Osteoblast (primary cell): ENCODE data around the gene SFMBT2. TPM values are rescaled to one million over a fixed set of nuclear protein-coding genes. Genes with fewer than 3 reads are reported as not detected.
"Not testable (repeated sequence)": the region's sequence is repeated elsewhere in the genome, so short reads cannot be mapped to it uniquely, and the experiment has no call there.

Experiments used
- DNase-seq: peaks from one replicate; pipeline ENCODE4 v3.0.0; 2011; ENCODE audit warnings: low spot score, mixed read lengths; ENCODE audit not compliant: insufficient read length; ENCODE audit errors: missing footprints
- H2AFZ ChIP-seq: 2 replicates; pipeline ENCODE4 v1.6.0; 2011; ENCODE audit warnings: mild to moderate bottlenecking, low read length
- H3K27ac ChIP-seq: 2 replicates; pipeline ENCODE4 v1.5.1; 2011; ENCODE audit warnings: mild to moderate bottlenecking, low read depth, low read length, moderate library complexity
- H3K27me3 ChIP-seq: 2 replicates; pipeline ENCODE4 v1.6.0; 2012; ENCODE audit warnings: mild to moderate bottlenecking, control low read depth, inconsistent platforms, low read length, moderate library complexity; ENCODE audit not compliant: insufficient read depth
- H3K36me3 ChIP-seq: 2 replicates; pipeline ENCODE4 v1.5.1; 2011; ENCODE audit warnings: mild to moderate bottlenecking, low read length, control low read depth, moderate library complexity; ENCODE audit not compliant: insufficient read depth
- H3K4me1 ChIP-seq: 2 replicates; pipeline ENCODE4 v1.5.1; 2011; ENCODE audit warnings: mild to moderate bottlenecking, low read length, control low read depth, moderate library complexity; ENCODE audit not compliant: insufficient read depth
- H3K4me2 ChIP-seq: 2 replicates; pipeline ENCODE4 v1.6.0; 2011; ENCODE audit warnings: mild to moderate bottlenecking, low read length; ENCODE audit not compliant: insufficient read depth
- H3K4me3 ChIP-seq: fragments of 200-600 bp; sonication (generic); 3 replicates; pipeline ENCODE4 v1.5.1; 2012; ENCODE audit warnings: mild to moderate bottlenecking, low read length, inconsistent platforms; ENCODE audit not compliant: insufficient read depth
- H3K79me2 ChIP-seq: 2 replicates; pipeline ENCODE4 v1.6.0; 2012; ENCODE audit warnings: mild to moderate bottlenecking, low read length, control low read depth, inconsistent platforms; ENCODE audit not compliant: insufficient read depth
- H3K9me3 ChIP-seq: 2 replicates; pipeline ENCODE4 v1.5.1; 2011; ENCODE audit warnings: low read depth, low read length, control low read depth
- H4K20me1 ChIP-seq: 2 replicates; pipeline ENCODE4 v1.6.0; 2012; ENCODE audit warnings: mild to moderate bottlenecking, low read length, control low read depth; ENCODE audit not compliant: insufficient read depth
- total RNA-seq: library from RNA; depleted of rRNA; stranded (reverse); fragments of >200 nt; gene quantifications from 2 replicates; pipeline ENCODE4 v1.2.3, GENCODE V29; 2012
- TF ChIP-seq, protein P1 (sequence below): IDR thresholded peaks from 2 replicates; pipeline ENCODE4 v1.5.1; 2011; ENCODE audit warnings: mild to moderate bottlenecking, low read depth, low read length, moderate library complexity; ENCODE audit errors: extremely low read depth

Gene SFMBT2
- total RNA-seq, 1 donor: under 0.01 TPM

DNA sequence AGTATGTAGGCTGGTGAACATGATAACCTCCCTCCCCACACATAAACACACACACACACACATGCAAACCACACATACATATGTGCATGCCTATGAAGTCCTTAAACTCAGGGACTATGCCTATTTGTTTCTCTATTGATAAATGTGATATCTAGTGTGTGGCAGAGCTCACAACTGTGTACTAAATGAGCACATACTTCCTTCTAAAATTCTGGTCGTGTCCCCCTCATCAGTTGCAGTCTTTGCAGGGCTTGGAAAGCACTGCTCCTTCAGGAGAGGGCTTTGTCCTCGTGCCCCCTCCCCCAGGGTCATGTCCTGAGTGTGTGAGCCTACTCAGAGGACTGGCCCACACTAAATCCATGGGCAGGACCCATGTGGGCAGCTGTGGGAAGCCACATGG lies 94.0 kb downstream of the SFMBT2 start:
- no peaks in the 10 kb centered on the region for H3K4me1 ChIP-seq
- H3K79me2 ChIP-seq: no peaks in the 10 kb centered on the region
- no peak overlapping the region for H3K4me3 ChIP-seq
- no peaks in the 10 kb centered on the region for H3K36me3 ChIP-seq
- no peaks in the 10 kb centered on the region for H3K9me3 ChIP-seq
- H3K27ac ChIP-seq: no peak overlapping the region
- H4K20me1 ChIP-seq: no peaks in the 10 kb centered on the region
- H3K4me2 ChIP-seq: no peak overlapping the region
- H2AFZ ChIP-seq: no peak overlapping the region
- TF ChIP-seq, protein P1, sequence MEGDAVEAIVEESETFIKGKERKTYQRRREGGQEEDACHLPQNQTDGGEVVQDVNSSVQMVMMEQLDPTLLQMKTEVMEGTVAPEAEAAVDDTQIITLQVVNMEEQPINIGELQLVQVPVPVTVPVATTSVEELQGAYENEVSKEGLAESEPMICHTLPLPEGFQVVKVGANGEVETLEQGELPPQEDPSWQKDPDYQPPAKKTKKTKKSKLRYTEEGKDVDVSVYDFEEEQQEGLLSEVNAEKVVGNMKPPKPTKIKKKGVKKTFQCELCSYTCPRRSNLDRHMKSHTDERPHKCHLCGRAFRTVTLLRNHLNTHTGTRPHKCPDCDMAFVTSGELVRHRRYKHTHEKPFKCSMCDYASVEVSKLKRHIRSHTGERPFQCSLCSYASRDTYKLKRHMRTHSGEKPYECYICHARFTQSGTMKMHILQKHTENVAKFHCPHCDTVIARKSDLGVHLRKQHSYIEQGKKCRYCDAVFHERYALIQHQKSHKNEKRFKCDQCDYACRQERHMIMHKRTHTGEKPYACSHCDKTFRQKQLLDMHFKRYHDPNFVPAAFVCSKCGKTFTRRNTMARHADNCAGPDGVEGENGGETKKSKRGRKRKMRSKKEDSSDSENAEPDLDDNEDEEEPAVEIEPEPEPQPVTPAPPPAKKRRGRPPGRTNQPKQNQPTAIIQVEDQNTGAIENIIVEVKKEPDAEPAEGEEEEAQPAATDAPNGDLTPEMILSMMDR: no peak
- no peak for DNase-seq
- no peaks in the 10 kb centered on the region for H3K27me3 ChIP-seq

DNA sequence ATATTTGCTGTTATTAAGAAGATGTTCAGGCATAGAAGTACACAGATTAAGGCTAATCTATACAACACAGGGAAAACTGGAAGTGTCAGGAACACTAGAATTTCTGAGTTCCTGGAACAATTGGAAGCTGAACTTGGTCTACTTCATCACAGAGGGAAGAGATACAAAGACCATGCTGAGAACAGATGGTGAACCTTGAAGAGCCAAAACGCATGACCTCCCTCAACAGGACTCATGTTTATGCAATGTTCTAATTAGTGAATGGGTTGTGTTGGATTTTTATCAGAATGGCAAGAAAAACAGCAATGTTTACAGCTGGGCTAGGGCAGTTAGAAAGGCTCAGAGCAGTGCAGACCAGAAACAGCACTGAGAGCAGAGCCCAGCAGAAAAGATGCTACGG lies 94.9 kb downstream of the SFMBT2 start:
- no peak overlapping the region for H3K27ac ChIP-seq
- H2AFZ ChIP-seq: no peak overlapping the region
- no peaks in the 10 kb centered on the region for H3K4me1 ChIP-seq
- no peak overlapping the region for H3K4me2 ChIP-seq
- H3K4me3 ChIP-seq: no peak overlapping the region
- no peaks in the 10 kb centered on the region for H3K27me3 ChIP-seq
- DNase-seq: no peak
- TF ChIP-seq, protein P1: no peak
- no peaks in the 10 kb centered on the region for H4K20me1 ChIP-seq
- H3K79me2 ChIP-seq: no peaks in the 10 kb centered on the region
- H3K9me3 ChIP-seq: no peaks in the 10 kb centered on the region
- H3K36me3 ChIP-seq: no peaks in the 10 kb centered on the region

DNA sequence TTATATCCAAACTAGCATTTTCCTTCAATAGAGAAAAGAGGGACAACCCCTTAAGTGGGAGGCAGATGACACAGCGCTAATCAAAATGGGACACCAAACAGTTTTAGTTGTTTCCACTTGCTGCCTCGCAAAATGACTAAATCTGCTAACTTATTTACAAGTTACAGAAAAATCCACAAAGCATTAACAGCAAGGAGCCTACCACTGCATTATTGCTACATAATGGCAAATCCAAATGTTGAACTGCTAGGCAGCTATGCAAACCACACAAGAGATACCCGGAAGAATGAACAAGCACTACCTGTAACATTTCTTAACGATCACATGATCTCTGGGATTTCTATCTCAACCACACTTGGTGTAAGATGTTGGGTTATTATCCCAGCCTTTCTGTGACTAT lies 96.7 kb downstream of the SFMBT2 start:
- Histone ChIP-seq H3K27me3 (no peaks in the 10 kb centered on the region), H3K4me3 (no peak overlapping the region), H2AFZ (no peak overlapping the region), H4K20me1 (no peaks in the 10 kb centered on the region), H3K9me3 (no peaks in the 10 kb centered on the region), H3K27ac (no peak overlapping the region), H3K4me2 (no peak overlapping the region), H3K36me3 (no peaks in the 10 kb centered on the region), H3K4me1 (no peaks in the 10 kb centered on the region), H3K79me2 (no peaks in the 10 kb centered on the region)
- TF ChIP-seq, protein P1: no peak
- DNase-seq: no peak

DNA sequence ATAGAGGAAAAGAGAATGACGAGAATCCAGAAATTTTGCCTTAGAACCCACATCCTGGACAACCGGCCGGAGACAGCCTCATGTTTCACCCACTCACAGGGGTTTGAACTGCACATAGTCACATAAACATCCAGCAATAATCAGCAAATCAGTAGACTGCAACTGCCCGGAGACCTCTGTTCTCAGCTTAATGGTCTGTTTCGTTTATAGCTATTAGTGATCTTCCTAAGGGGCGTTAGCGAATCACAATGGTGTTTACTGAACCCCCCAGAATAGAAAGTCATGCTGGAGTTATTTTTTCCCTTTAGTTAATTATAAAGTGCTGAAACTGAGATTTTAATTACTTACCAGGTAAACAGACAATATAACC lies 98.4 kb downstream of the SFMBT2 start:
- Histone ChIP-seq H3K79me2 (no peaks in the 10 kb centered on the region), H3K36me3 (no peaks in the 10 kb centered on the region), H3K4me1 (no peaks in the 10 kb centered on the region), H3K4me3 (no peak overlapping the region), H3K27ac (no peak overlapping the region), H2AFZ (no peak overlapping the region), H3K27me3 (no peaks in the 10 kb centered on the region), H4K20me1 (no peaks in the 10 kb centered on the region), H3K4me2 (no peak overlapping the region), H3K9me3 (no peaks in the 10 kb centered on the region)
- DNase-seq: no peak
- TF ChIP-seq, protein P1: no peak

DNA sequence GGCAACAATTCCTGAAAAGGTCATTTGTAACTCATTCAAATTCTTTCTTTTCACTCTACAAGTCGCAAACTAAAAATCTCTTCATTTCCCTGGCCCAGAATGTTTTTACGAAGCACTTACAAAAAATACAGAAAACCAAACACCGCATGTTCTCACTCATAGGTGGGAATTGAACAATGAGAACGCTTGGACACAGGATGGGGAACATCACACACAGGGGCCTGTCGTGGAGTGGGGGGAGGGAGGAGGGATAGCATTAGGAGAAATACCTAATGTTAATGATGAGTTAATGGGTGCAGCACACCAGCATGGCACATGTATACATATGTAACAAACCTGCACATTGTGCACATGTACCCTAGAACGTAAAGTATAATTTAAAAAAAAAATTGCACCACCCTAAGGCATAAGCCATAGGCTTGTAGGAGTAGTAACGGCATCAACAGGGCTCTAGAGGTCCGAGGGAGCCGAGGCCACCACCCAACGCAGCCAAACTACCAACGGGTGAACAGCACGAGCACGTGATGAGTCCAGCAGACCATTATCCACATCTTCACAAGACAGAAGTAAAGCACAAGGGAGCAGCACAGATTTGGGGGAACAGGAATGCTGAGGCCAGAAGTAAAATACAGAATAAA lies 98.9 kb downstream of the SFMBT2 start:
- H3K27ac ChIP-seq, H2AFZ ChIP-seq: not testable (repeated sequence)

More for the DNA sequence above, 98.9 kb downstream of the SFMBT2 start:
- not testable (repeated sequence) for H3K4me3 ChIP-seq, H3K27me3 ChIP-seq, DNase-seq, H4K20me1 ChIP-seq, H3K79me2 ChIP-seq, H3K4me1 ChIP-seq, H3K36me3 ChIP-seq, H3K4me2 ChIP-seq, H3K9me3 ChIP-seq
